Neuronal stem cell (in vitro differentiated cells): ENCODE data around the gene NPBWR2.
A peak's percentile ranks its signal among the peaks of the same experiment; 100 is the strongest.
"Not testable (repeated sequence)": the region's sequence is repeated elsewhere in the genome, so short reads cannot be mapped to it uniquely, and the experiment has no call there.

Experiments
- DNase-seq: peaks from one replicate; pipeline ENCODE4 v3.0.0-alpha.2; 2013; ENCODE audit warnings: low spot score
- H2AFZ ChIP-seq: one replicate; pipeline ENCODE4 v1.6.1; 2013; ENCODE audit warnings: mild to moderate bottlenecking, low read length, inconsistent platforms
- H2AK5ac ChIP-seq: 2 replicates; pipeline ENCODE4 v1.6.1; 2013; ENCODE audit warnings: low read depth, mild to moderate bottlenecking, inconsistent platforms, low read length, moderate library complexity, mixed read lengths
- H2BK120ac ChIP-seq: 2 replicates; pipeline ENCODE4 v1.6.1; 2013; ENCODE audit warnings: low read depth, mild to moderate bottlenecking, inconsistent platforms, low read length, moderate library complexity, mixed read lengths
- H2BK12ac ChIP-seq: one replicate; pipeline ENCODE4 v1.6.1; 2013; ENCODE audit warnings: low read length, inconsistent platforms
- H2BK15ac ChIP-seq: 2 replicates; pipeline ENCODE4 v1.6.1; 2013; ENCODE audit warnings: mild to moderate bottlenecking, low read length, inconsistent platforms, mixed read lengths
- H2BK5ac ChIP-seq: one replicate; pipeline ENCODE4 v1.6.1; 2013; ENCODE audit warnings: inconsistent platforms, mild to moderate bottlenecking, low read length, moderate library complexity
- H3K14ac ChIP-seq: one replicate; pipeline ENCODE4 v1.6.1; 2013; ENCODE audit warnings: low read length, inconsistent platforms
- H3K18ac ChIP-seq: 2 replicates; pipeline ENCODE4 v1.6.1; 2013; ENCODE audit warnings: low read length, inconsistent platforms
- H3K23ac ChIP-seq: 2 replicates; pipeline ENCODE4 v1.6.1; 2013; ENCODE audit warnings: low read depth, mild to moderate bottlenecking, mixed read lengths, low read length, inconsistent platforms; ENCODE audit not compliant: poor library complexity
- H3K27ac ChIP-seq: replicated peaks from 3 replicates; pipeline ENCODE4 v1.5.1; 2013; ENCODE audit warnings: low read length, inconsistent platforms
- H3K27me3 ChIP-seq, 3 experiments: 2 replicates each; pipeline ENCODE4 v1.6.1; 2013; ENCODE audit warnings: low read length in 3 of 3, mild to moderate bottlenecking in 2 of 3, inconsistent platforms in 1 of 3, low read depth in 1 of 3, mixed read lengths in 1 of 3, moderate library complexity in 1 of 3; ENCODE audit not compliant: control insufficient read depth in 3 of 3, insufficient read depth in 3 of 3
- H3K36me3 ChIP-seq, 2 donors: replicated peaks in 1 of 2; 2 replicates each; pipeline ENCODE4 v1.6.1; 2013; ENCODE audit warnings: low read length in 2 of 2; ENCODE audit not compliant: control insufficient read depth in 2 of 2, insufficient read depth in 2 of 2
- H3K4ac ChIP-seq: 2 replicates; pipeline ENCODE4 v1.6.1; 2013; ENCODE audit warnings: inconsistent platforms, mild to moderate bottlenecking, low read length, moderate library complexity
- H3K4me1 ChIP-seq, 2 donors: 1 replicate in 1 of 2; 2 replicates in 1 of 2; pipeline ENCODE4 v1.6.1; 2013; ENCODE audit warnings: low read length in 2 of 2, low read depth in 1 of 2; ENCODE audit not compliant: control insufficient read depth in 2 of 2, insufficient read depth in 1 of 2
- H3K4me2 ChIP-seq: one replicate; pipeline ENCODE4 v1.6.1; 2013; ENCODE audit warnings: mild to moderate bottlenecking, low read length, inconsistent platforms; ENCODE audit not compliant: insufficient read depth, poor library complexity, severe bottlenecking
- H3K4me3 ChIP-seq, 2 donors: 2 replicates each; pipeline ENCODE4 v1.5.1; 2013; ENCODE audit warnings: low read length in 2 of 2, mild to moderate bottlenecking in 2 of 2, inconsistent platforms in 1 of 2, moderate library complexity in 1 of 2
- H3K79me1 ChIP-seq: one replicate; pipeline ENCODE4 v1.6.1; 2013; ENCODE audit warnings: low read depth, mild to moderate bottlenecking, inconsistent platforms, low read length, moderate library complexity
- H3K9ac ChIP-seq: one replicate; pipeline ENCODE4 v1.6.1; 2013; ENCODE audit warnings: mild to moderate bottlenecking, low read depth, low read length, inconsistent platforms; ENCODE audit not compliant: poor library complexity
- H3K9me3 ChIP-seq, 2 donors: replicated peaks in 1 of 2; 2 replicates each; pipeline versions ENCODE3 to v1.6.1; 2013; ENCODE audit warnings: low read length in 2 of 2, mild to moderate bottlenecking in 2 of 2, inconsistent platforms in 1 of 2, low read depth in 1 of 2, mixed read lengths in 1 of 2, moderate library complexity in 1 of 2; ENCODE audit not compliant: control insufficient read depth in 2 of 2, insufficient read depth in 1 of 2
- H4K8ac ChIP-seq: one replicate; pipeline ENCODE4 v1.6.1; 2013; ENCODE audit warnings: low read depth, mild to moderate bottlenecking, inconsistent platforms, low read length, moderate library complexity
- H4K91ac ChIP-seq: one replicate; pipeline ENCODE4 v1.6.1; 2013; ENCODE audit warnings: low read length, low read depth, mild to moderate bottlenecking, inconsistent platforms; ENCODE audit not compliant: poor library complexity
- WGBS, 2 donors: extraction: QIAGEN DNeasy Blood & Tissue Kit; methylation state at CpG; one replicate each; pipeline ENCODE4 v1.1.7; 2013; ENCODE audit warnings: missing lambda C conversion rate in 2 of 2, mixed read lengths in 1 of 2; ENCODE audit not compliant: insufficient read length in 2 of 2, insufficient replicate concordance in 1 of 2; ENCODE audit errors: extremely low coverage in 2 of 2; 5-methylcytosine and 5-hydroxymethylcytosine counted together

NPBWR2 gene

DNA sequence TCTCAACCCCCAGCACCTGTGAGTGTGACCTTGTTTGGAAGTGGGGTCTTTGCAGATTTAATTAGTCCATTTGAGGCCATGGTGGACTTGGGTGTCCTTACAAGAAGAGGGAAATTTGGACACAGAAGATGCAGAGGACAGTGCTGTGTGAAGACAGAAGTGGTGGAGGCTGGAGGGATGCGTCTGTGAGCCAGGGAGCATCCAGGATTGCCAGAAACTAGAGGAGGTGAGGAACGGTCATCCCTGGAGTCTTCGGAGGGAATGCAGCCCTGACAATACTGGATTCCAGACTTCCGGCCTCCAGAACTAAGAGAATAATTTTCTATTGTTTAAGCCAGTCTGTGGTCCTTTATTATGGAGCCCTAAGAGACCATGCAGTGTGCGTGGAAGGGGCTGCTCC, 22.9 kb upstream of the NPBWR2 start:
- Histone ChIP-seq H3K9ac (no peak overlapping the region), H2AFZ (no peak overlapping the region), H3K4me1 (peaks cover 0 to 6% of the 10 kb centered on the region in 2 donors), H2BK12ac (no peak overlapping the region), H3K27ac (no peak overlapping the region), H2AK5ac (no peak overlapping the region), H2BK15ac (no peak overlapping the region), H3K4ac (no peak overlapping the region), H3K23ac (no peak overlapping the region), H3K9me3 (no peaks in the 10 kb centered on the region), H4K8ac (no peak overlapping the region), H3K4me3 (no peak overlapping the region), H3K18ac (no peak overlapping the region), H3K4me2 (no peak overlapping the region), H2BK5ac (no peak overlapping the region), H3K79me1 (no peaks in the 10 kb centered on the region), H3K27me3 (no peaks in the 10 kb centered on the region), H4K91ac (no peak overlapping the region), H2BK120ac (no peak overlapping the region), H3K36me3 (no peaks in the 10 kb centered on the region), H3K14ac (no peak overlapping the region)
- no peak for DNase-seq
- WGBS, 2 donors: no CpG with 5 or more reads among the region's 5 CpGs

DNA sequence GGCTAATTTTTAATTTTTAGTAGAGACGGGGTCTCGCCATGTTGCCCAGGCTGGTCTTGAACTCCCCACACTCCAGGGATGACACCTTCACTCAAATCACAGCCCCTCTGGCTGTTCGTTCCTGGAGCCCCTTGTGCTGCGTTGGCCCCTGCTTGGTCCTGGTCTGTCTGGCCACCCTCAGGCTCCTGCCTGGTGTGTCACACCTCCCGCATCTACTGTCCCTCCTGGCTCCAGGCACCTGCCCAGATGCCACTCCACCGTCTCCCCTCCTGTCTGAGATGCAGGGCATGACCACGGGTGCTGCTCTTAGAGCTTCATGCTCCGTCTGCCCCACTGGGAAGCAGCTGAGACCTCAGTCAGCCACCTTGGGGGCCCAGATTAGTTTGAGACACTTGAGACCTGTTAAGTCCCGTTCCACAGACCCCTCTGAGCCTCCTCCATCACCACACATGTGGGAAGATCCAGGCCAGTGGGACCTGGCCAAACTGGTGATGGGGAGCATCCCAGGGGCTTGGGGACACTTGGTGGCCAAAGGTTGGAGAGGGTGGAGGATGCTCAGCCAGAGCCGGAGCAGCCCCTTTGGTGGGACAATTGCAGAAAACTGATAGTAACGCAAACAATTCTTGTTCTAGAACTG, 21.9 kb upstream of the NPBWR2 start:
- H3K4me2 ChIP-seq: no peak overlapping the region
- H2AFZ ChIP-seq: no peak overlapping the region
- H3K4me3 ChIP-seq: no peak overlapping the region
- H3K4ac ChIP-seq: no peak overlapping the region
- no peaks in the 10 kb centered on the region for H3K27me3 ChIP-seq
- H2AK5ac ChIP-seq: no peak overlapping the region
- H4K91ac ChIP-seq: no peak overlapping the region
- no peak overlapping the region for H2BK12ac ChIP-seq
- no peaks in the 10 kb centered on the region for H3K79me1 ChIP-seq
- no peak overlapping the region for H2BK15ac ChIP-seq
- no peaks in the 10 kb centered on the region for H3K9me3 ChIP-seq
- no peak overlapping the region for H2BK120ac ChIP-seq
- no peak overlapping the region for H3K23ac ChIP-seq
- no peak overlapping the region for H3K14ac ChIP-seq
- H3K27ac ChIP-seq: no peak overlapping the region
- peak overlapping the region; percentile 39 for H3K9ac ChIP-seq
- H4K8ac ChIP-seq: no peak overlapping the region
- H3K36me3 ChIP-seq: no peaks in the 10 kb centered on the region
- H2BK5ac ChIP-seq: no peak overlapping the region
- no peak for DNase-seq
- H3K18ac ChIP-seq: peak overlapping the region; percentile 68
- no CpG with 5 or more reads among the region's 11 CpGs for WGBS, 2 donors
- peaks cover 0 to 6% of the 10 kb centered on the region in 2 donors for H3K4me1 ChIP-seq

DNA sequence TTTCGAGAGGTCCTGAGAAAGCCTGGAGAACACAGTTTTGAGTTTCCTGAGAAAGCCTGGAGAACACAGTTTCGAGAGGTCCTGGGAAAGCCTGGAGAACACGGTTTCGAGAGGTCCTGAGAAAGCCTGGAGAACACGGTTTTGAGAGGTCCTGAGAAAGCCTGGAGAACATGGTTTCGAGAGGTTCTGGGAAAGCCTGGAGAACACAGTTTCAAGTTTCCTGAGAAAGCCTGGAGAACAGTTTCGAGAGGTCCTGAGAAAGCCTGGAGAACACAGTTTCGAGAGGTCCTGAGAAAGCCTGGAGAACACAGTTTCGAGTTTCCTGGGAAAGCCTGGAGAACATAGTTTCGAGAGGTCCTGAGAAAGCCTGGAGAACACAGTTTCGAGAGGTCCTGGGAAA, 16.2 kb upstream of the NPBWR2 start:
- H3K27me3 ChIP-seq, H3K4me3 ChIP-seq, H2BK12ac ChIP-seq, H2AFZ ChIP-seq, H2BK5ac ChIP-seq, H3K4ac ChIP-seq, DNase-seq, H2BK120ac ChIP-seq, H4K8ac ChIP-seq, H2BK15ac ChIP-seq, H3K14ac ChIP-seq, H3K9ac ChIP-seq, H3K79me1 ChIP-seq, H3K27ac ChIP-seq, H3K23ac ChIP-seq, H3K36me3 ChIP-seq, H3K4me2 ChIP-seq, H3K18ac ChIP-seq, H2AK5ac ChIP-seq, H3K9me3 ChIP-seq, H4K91ac ChIP-seq, H3K4me1 ChIP-seq: not testable (repeated sequence)
- WGBS, 2 donors: no CpG with 5 or more reads among the region's 11 CpGs

DNA sequence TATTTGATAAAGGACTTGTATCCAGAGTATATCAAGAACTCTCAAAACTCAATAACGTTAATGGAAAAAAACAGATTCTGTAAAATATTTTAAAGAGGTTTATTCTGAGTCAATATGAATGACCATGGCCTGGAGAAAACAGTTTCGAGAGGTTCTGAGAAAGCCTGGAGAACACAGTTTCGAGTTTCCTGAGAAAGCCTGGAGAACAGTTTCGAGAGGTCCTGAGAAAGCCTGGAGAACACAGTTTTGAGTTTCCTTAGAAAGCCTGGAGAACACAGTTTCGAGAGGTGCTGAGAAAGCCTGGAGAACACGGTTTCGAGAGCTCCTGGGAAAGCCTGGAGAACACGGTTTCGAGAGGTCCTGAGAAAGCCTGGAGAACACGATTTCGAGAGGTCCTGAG, 15.6 kb upstream of the NPBWR2 start:
- not testable (repeated sequence) for H3K4me3 ChIP-seq, H3K27ac ChIP-seq, H2BK120ac ChIP-seq, H2BK12ac ChIP-seq, H3K4me2 ChIP-seq, H4K91ac ChIP-seq, H3K79me1 ChIP-seq, H3K9me3 ChIP-seq, H3K36me3 ChIP-seq, H4K8ac ChIP-seq, H3K4ac ChIP-seq, H3K14ac ChIP-seq, H3K18ac ChIP-seq, H3K4me1 ChIP-seq, H2BK15ac ChIP-seq, H2AK5ac ChIP-seq, H2AFZ ChIP-seq, H3K9ac ChIP-seq, H2BK5ac ChIP-seq, H3K23ac ChIP-seq, H3K27me3 ChIP-seq, DNase-seq
- no CpG with 5 or more reads among the region's 11 CpGs for WGBS, 2 donors
